Hindlimb muscle (tissue), 1 donor: ENCODE results near the gene ADARB2. TPM values are rescaled to one million over a fixed set of nuclear protein-coding genes. Genes with fewer than 3 reads are reported as not detected.
"Not testable (repeated sequence)": the region's sequence is repeated elsewhere in the genome, so short reads cannot be mapped to it uniquely, and the experiment has no call there.

ENCODE experiments used
- DNase-seq: peaks from one replicate; pipeline ENCODE4 v3.0.0-alpha.2; 2013
- polyA plus RNA-seq: library from polyadenylated mRNA; unstranded; fragments of 120-200 nt; gene quantifications from one replicate; pipeline ENCODE4 v1.2.1, GENCODE V29; 2013; ENCODE audit not compliant: insufficient read length

Gene ADARB2
- polyA plus RNA-seq, 1 donor = 0.04 TPM

DNA sequence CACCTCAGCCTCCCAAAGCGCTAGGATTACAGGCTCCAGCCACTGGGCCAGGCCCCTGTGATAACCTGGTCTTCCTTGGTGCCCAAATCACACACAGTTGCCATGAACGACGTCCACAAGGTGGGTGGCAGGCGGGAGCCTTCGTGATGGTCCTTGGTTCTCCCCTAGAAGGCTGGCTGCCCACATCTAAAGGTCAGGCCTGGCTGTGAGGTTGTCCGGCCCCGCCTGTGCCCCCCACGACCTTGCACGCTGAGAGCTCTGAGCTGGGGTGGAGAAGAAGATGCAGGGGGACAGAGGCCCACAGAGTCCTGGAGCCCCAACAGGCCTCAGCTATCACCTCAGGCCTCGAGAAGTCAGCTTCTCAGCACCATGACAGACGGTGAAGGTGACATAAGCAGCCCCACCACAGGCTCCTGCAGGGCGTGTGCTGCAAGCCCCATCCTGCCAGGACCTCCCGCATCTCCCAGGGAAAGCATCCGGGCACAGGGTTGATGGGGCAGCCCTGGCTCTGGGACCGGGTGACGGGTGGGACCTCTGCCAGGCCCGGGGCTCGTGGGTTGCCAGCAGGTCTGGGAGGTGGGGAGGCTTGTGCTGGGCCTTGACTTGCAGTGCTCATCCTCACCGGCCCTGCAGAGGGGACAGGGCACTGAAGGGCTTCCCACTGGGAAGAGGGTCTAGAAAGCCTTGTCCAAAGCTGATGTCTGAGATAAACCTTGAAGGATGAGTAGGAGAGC, 463.8 kb downstream of the ADARB2 start:
- no peak for DNase-seq

DNA sequence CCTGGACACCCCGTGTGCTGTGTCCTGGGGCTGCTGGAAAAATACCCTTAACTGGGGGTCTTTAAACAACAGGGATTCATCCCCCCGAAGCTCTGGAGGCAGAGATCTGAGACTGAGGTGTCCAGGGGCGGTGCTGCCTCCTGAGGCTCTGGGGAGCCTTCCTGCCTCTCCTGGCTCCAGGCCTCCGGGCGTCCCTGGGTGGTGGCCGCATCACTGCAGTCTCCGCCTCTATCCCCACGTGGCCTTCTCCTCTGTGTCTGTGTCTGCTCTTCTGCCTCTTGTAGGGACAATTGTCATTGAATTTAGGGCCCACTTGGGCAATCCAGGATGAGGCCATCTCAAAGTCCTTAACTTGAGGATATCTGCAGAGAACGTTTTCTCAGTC, 464.6 kb downstream of the ADARB2 start:
- DNase-seq = no peak

DNA sequence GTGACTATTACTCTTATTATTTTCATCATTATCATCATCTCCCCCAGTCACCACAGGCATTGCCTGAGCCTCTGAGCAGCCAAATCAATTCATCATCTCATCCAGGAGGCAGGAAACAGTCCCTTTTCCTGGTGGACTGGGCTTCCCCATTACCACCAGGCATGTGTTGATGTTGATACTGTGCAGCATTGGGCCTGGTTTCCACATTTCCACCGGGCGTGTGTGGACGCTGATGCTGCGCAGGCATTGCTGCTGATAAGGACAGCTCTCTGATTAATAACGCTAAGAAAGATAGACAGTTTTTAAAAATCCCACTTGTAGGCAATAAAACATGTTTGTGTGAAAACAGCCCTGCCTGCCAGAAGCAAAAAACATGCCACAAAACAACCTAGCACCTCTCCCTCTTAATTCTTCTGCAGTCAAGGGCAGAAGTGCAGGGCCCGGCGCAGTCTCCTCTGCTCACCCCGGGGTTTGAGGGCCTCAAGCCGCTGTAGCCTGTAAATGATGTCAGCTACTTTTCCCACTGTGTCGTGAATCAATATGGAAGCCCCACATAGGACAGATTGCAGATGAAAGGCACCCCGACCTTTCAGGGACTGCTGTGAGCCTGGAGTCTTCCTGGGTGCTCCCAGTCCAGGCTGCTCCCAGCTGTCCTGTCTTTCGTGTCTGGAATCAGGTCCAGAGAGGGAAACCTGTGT, 465.1 kb downstream of the ADARB2 start:
- no peak for DNase-seq

DNA sequence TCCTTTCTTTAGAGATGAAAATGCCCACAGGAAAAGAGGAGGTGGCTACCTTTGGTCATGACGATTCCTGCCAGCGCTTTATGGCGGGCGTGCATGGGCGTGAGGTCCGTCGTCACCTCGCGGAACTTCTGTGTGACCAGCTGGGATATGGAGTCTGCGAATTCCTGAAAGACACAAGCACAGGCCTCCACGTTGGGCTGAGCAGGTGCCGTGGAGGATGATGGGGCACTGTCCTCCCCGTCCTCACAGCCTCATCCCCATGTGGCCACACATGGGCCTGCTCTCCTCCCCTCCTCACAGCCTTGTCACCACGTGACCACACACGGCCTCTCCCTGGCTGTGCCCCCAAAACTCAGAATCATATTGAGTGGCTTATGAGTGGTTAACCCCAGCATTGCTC, 466.4 kb downstream of the ADARB2 start:
- DNase-seq = no peak

DNA sequence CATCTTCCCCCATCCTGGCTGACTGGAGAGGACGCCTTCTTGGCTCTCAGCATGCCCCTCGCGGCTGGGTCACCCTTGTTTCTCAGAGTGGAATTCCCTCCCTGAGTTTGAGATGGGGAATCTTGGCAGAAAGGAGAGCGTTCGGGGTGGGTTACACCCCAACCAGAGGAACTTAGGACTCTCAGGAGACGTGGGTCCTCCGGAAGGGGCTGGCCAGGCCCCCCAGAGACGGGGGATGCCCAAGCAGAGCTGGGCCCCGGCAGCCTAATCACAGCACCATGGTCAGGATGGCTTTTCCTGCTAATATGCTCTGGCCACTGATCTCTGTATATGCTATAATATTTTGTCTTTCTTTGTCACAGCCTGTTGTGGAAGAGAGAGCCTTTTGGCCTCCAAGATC, 466.8 kb downstream of the ADARB2 start:
- no peak for DNase-seq

DNA sequence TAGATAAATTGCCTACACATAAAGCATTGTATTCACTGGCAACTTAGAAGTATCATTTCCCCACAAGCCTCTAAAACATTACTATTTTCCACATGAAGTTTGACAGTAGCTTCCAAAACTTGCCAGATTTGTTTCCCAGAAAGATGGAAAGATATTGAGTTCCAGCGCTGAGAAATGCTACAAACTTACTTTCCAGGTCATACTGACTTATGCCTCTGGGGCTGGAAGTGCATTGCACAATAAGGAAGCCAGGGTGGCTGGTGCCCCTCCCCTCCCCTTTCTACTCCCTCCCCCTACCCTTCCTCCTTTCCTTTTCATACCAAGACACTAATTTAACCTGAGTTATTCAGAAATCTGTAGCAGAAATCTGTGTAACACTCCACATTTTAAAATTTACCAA, 468.5 kb downstream of the ADARB2 start:
- DNase-seq = peak; percentile 67

DNA sequence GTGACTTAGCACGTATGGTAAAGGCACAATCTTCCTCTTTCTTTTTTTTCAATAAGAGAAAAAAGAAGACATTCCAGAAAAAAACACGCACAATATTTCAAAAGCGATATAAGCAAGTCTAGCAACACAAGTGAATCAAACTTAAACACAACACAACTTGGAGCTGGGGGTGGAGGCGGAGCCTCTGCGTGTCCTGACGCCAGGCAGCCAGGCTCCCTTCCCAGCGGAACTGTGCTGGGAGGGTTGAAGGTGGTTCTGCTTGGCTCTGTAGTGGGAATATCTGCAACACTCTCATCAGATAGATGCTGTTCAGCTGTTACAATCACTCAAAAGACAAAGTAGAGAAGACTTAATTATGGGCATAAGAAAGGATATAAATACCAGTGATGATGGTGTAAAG, 469.8 kb downstream of the ADARB2 start:
- DNase-seq = no peak

DNA sequence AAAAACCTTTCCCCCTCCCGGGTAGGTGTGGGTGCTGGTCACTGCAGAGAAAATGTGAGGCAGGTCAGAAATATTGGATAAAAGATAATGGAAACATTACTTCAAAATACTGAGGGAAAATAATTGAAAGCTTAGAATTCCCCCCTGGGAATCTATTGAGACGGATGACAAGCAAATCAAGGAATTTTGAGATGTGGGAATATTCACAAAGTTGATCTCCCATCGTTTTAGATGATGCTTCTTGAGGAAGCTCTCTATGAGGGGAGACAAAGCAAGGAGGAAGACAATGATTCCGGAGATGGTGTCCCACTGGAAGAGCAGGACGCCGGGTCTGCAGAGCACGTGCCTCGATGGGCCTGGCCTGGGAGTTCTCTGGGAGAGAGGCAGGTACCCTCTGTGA, 470.2 kb downstream of the ADARB2 start:
- no peak for DNase-seq

DNA sequence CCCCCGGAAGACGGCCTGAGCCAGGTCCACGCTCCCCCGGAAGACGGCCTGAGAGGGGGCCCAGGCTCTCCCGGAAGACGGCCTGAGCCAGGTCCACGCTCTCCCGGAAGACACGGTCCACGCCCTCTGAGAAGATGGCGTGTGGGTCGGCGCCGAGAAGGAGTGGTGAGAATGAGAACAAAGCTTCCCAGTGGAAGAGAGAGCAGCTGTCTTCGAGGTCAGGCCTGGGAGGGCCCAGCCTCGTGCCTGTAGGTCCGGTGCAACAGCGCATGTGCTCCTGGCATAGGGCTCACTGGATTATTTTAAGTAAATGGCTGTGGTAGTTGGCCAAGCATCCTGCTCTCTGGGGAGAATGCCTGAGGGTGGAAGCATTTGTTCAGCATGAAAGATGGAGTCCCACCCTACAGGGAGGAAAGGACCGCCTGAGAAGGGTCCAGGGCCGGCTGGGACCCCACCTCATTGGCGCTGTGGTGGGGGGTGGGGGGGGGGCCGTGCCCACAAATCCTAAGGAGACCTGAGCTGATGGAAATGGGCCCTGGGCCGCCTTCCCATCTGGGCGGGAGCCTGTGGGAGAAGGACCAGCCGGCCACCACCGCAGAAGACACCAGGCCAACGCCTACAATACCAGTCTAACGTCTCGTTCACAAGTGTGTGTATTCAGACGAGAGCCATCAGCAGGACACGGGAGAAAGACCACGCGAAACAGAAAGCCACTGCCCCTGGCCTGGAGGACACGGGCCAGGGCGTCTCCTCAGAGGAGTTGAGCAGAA, 471.1 kb downstream of the ADARB2 start:
- no peak for DNase-seq

DNA sequence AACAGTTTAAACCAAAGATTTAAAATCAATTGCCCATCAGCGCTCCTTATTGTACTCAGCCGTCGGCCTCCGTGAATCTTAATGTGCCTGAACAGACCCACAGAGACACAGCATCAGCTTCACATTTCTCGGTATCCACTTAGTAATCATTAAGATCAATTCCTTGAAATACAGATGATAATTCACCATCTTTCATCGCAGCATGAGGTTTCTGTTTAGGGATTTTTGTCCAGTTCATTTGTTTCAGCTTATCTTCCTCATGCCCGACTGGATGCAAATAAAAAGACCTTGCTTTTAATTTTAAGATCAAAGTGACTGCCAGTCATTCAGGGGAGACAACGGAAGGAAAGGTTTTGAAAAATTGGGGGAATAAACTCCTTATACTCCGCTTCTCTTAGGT, 473.3 kb downstream of the ADARB2 start:
- no peak for DNase-seq

DNA sequence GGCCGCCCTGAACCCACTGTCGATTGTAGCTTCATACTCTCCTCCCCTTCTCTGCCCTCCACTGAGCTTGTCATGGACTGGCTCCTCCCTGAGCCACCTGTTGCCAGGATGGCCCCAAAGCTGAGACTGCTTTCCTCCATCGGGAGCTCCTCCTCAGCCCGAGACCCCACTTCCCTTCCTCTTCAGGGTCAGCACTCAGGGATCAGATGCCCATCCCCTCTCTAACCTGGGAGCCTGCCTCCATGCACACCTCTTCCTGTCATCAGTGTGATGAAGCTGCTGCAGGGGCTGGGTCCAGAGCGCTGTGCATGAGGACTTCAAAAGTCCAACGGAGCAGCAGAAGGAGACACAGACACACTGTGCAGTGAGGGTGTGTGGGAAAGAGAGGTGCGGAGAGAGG, 480.1 kb downstream of the ADARB2 start:
- DNase-seq = no peak

DNA sequence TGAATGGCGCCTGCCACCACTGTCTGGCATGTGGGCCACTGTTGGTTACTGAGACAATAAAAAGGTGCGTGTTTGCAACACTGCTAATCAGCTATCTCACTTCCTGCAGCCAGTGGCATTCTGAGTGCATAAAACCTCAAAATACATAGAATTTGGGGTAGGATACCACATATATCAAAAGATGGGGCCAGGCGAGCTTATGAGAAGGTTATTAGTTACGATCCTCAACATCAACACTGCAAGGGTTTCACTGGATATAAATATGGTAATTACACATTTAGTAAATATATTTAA, 480.9 kb downstream of the ADARB2 start:
- no peak for DNase-seq

DNA sequence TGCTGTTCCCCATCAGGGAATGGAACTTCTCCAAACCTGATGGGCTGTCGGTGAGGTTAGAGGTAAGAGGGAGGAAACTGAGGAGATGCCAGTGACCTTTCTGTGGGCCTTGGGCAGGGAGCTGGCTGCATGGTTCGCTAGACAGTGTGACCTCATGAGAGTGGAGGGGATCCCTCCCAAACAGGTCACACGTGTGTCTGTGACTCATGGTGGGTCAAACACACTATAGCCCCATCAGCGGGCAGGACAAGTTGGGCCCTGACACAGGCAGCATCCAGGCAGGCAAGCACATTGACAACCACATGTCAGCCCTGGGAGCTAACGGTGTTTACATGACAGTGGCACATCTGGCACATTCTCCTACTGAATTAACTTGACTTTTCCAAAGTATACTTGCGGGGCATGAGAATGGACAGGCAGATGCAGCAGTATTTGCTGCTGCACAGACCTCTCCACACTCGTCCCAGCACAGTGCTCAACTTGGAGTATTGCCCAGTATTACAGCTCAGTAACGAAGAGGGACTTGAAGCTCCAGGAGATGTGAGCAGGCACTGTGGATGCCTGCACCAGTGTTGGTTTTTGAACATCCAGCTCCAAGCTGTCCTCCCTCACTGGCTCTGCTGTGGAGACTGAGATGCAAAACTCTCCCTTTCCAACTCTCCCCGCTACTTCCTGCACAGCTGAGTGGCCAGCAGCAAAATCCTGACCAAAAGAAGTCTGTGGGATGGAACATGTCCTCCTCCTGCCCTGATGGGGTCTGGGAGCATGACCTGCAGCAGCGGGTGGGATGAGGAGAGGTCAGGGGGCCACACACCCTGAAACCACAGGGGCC, 481.5 kb downstream of the ADARB2 start:
- DNase-seq = no peak

DNA sequence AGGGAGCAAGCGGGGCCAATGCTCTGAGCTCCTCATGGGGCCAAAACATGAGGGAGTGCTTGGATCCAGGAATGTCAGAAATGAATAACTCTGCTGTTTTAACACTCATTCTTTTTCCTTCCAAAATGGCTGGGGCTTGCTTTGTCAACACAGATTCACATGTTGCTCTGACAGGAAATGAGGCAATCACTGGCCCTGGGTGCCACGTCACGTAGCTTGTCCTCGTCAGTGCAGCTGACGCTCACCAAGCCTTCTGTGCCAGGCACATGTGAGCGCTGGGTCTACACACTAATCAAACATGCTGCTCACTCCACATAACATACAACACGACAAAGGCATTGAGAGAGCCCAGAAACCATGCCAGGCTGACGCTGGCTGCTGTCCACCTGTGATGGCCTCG, 482.2 kb downstream of the ADARB2 start:
- DNase-seq = no peak

DNA sequence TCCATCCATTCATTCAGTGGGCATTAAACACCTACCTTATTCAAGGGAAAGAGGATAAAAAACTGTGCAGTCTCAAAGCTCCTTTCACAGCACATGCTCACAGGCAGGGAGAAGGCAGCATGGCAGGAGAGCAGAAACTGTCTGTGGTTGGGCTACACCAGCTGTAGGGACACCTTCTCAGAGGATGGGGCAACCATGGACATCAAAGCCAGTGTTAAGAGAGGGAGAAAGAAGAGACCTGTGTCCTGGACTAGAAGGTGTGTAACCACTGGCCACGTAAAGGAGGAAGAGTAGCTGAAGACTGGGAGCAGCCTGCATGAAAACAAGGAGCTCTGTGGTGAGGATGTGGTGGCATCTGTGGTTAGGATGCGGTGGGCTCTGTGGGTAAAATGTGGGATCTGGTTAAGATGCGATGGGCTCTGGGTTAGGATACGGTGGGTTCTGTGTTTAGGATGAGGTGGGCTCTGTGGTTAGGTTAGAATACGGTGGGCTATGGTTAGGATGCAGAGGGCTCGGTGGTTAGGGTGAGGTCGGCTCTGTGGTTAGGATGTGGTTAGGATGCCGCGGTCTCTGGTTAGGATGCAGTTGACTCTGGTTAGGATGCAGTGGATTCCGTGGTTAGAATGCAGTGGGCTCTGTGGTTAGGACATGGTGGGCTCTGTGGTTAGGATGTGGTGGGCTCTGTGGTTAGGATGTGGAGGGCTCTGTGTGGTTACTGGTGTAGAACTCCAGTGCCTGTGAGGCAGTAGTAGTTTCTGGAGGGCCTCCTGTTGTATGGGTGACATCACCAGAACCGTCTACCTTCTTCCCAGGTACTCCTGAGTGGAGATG, 483.6 kb downstream of the ADARB2 start:
- no peak for DNase-seq

DNA sequence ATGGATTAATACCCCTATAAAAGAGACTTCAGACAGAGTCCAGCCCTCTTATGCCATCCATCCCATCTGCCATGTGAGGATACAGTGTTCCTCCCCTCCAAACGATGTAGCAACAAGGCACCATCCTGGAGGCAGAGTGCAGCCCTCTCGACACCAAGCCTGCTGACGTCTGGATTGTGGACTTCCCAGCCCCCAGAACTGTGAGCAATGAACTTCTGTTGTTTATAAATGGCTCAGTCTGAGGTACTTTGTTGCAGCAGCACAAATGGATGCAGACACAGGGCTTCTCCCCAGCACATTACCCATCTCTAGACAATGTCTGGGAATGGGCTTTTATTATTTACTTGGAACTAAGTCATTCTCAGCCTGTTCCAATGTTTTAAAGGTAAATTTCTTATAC, 485.6 kb downstream of the ADARB2 start:
- DNase-seq = no peak

DNA sequence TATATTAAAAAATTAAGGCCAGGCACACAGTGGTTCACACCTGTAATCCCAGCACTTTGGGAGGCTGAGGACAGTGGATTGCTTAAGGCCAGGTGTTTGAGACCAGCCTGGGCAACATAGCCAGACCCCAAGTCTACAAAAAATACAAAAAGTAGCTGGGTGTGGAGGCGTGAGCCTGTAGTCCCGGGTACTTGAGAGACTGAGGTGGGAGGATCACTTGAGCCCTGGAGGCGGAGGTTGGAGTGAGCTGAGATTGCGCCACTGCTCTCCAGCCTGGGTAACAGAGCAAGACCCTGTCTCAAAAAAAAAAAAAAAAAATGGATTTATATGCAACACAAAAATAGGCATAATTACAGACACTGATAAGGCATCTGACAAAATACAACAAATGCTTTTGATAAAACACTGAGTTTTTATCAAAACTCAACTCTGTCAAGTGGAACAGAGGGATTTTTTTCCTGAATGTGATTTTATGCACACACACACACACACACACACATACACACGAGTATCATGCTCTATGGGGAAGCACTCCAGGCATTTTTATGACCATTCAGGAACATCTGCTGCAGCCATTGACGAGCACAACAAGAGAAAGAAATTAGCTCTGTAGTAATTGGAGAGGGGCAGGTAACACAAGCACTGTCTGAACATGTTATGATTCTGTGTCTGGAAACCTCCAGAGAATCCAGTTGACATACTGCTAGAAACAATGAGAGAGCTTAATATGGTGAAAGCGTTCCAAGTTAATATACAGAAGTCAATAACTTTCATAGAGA, 488.0 kb downstream of the ADARB2 start:
- DNase-seq = no peak

DNA sequence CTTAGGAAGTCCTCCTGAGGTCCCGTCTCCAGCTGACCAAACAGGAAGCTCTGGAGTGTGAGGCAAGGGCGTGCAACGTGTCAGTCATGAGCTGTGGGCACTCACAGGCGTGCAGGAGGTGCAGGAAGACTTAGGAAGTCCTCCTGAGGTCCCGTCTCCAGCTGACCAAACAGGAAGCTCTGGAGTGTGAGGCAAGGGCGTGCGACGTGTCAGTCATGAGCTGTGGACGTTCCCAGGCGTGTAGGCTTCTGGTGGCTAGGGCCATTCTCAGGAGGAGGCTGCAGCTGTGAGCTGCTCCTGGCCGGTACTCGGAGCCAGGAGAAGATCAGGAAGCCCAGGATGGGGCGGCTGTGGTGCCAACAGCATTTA, 489.1 kb downstream of the ADARB2 start:
- not testable (repeated sequence) for DNase-seq

DNA sequence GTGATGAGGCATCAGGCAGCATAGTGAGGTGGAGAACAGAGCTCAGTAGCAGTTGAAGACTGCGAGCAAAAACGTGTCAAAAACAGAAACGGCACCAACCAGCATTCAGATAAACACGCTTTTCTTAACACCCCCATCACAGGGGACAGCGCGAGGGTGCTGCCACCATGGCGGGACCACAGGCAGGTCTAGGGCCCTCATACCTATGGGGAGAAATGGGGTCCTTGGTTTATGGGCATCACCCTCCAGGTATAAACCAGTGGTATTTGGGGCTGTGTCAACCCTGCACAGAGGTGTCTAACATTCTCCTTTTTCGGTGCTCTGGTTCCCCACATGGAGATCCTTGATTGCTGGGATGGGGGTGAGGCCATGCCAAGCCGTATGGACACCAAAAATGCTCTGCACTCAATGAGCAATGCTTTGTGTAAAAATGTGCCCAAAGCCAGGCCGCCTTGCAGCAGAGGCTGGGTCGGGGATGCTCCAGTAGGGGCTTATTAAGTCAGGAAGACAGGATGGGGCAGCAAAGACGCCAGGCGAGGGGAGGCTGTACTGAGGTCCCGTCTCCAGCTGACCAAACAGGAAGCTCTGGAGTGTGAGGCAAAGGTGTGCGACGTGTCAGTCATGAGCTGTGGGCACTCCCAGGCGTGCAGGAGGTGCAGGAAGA, 489.6 kb downstream of the ADARB2 start:
- DNase-seq = no peak

DNA sequence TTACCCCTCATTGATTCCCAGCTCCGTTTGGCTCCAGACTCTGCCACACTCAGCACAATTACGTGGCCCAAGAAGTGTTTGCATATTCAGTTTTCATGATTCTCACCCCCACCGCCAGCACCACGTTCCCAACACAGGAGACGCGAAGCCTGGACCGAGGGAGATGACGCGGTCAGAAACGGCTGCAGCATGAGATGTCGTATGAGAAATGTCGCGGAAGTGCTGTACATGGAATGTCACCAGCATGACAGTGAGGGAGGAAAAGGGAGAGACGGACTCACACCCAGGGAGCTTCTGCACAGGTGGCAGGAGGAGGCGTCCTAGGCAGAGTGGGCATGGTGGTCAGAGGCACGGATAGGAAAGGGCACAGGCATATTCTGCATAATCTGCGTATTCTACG, 492.8 kb downstream of the ADARB2 start:
- no peak for DNase-seq
